Heart left ventricle (tissue), 16 donors: ENCODE results near the gene SEC61A1. TPM values are rescaled to one million over a fixed set of nuclear protein-coding genes. Genes with fewer than 3 reads are reported as not detected.

ENCODE experiments used
- ATAC-seq, 4 donors: fragments of 200-7000 bp; cut with Tn5 transposase; one replicate each; pipeline ENCODE4 v1.9.1; 2020 to 2022; ENCODE audit warnings: moderate library complexity in 4 of 4, mild to moderate bottlenecking in 3 of 4, moderate number of reproducible peaks in 1 of 4
- DNase-seq, 5 donors: peaks; one replicate each; pipeline ENCODE4 v3.0.0-alpha.2; 2020
- H3K27ac ChIP-seq, 12 donors: fragments of 200-600 bp; sonication (generic) in 4 of 12; one replicate each; pipeline versions ENCODE4 v1.5.0 to v1.8.0; 2016 to 2022; ENCODE audit warnings: mild to moderate bottlenecking in 2 of 12
- H3K27me3 ChIP-seq, 9 donors: fragments of 200-600 bp; sonication (generic) in 2 of 9; one replicate each; pipeline versions ENCODE4 v1.5.1 to v1.8.0; 2016 to 2022; ENCODE audit warnings: mild to moderate bottlenecking in 3 of 9
- H3K36me3 ChIP-seq, 9 donors: fragments of 200-600 bp; sonication (generic) in 2 of 9; one replicate each; pipeline versions ENCODE4 v1.5.0 to v1.8.0; 2018 to 2022; ENCODE audit warnings: mild to moderate bottlenecking in 2 of 9
- H3K4me1 ChIP-seq, 12 donors: fragments of 200-600 bp; sonication (generic) in 4 of 12; one replicate each; pipeline versions ENCODE4 v1.5.0 to v1.8.0; 2016 to 2022; ENCODE audit warnings: mild to moderate bottlenecking in 3 of 12
- H3K4me3 ChIP-seq, 12 donors: fragments of 200-600 bp; sonication (generic) in 4 of 12; one replicate each; pipeline versions ENCODE4 v1.5.0 to v1.8.0; 2017 to 2022; ENCODE audit warnings: mild to moderate bottlenecking in 9 of 12, moderate library complexity in 4 of 12
- H3K9me3 ChIP-seq, 12 donors: fragments of 200-600 bp; sonication (generic) in 4 of 12; one replicate each; pipeline versions ENCODE4 v1.5.0 to v1.8.0; 2016 to 2022; ENCODE audit warnings: mild to moderate bottlenecking in 1 of 12
- POLR2A ChIP-seq, 2 donors: fragments of 450-650 bp; IDR thresholded peaks; one replicate each; pipeline ENCODE4 v1.6.1; 2017; ENCODE audit warnings: antibody characterized with exemption in 2 of 2, mild to moderate bottlenecking in 2 of 2, moderate library complexity in 2 of 2
- WGBS, 4 donors: extraction: QIAGEN DNeasy Blood & Tissue Kit in 2 of 4; methylation state at CpG; one replicate each; pipeline versions ENCODE4 v1.1.5 to v1.1.7; 2013 to 2018; 5-methylcytosine and 5-hydroxymethylcytosine counted together
- intact Hi-C, 10 donors: fragments of 100-400 bp; cut with DNase I; formaldehyde crosslinking; loops; one replicate each; pipeline versions ENCODE4 v1.11.1 to v1.14.2; 2022
- polyA plus RNA-seq, 2 donors: library from polyadenylated mRNA; stranded (reverse); fragments of 200-250 nt; gene quantifications; one replicate each; pipeline ENCODE4 v1.2.3, GENCODE V29; 2013
- total RNA-seq, 9 donors: library from RNA; depleted of rRNA in 2 of 9; stranded (reverse); fragments of >200 nt in 2 of 9; fragmentation: NEBNext Ultra II Directional in 3 of 9; extraction: Animal tissue kit (Norgen Biotek cat#: 25700) in 3 of 9; gene quantifications; one replicate each; pipeline versions ENCODE4 v1.1.0 to v1.2.4, GENCODE V29; 2016 to 2023
- TF ChIP-seq, protein P1 (sequence below), 12 donors: fragments of 200-600 bp; sonication (generic) in 4 of 12; IDR thresholded peaks; one replicate each; pipeline versions ENCODE4 v1.5.0 to v1.8.0; 2018 to 2022; ENCODE audit warnings: antibody characterized with exemption in 12 of 12, mild to moderate bottlenecking in 5 of 12
- donor health status: ischemic (EF 13 %, LVEDD 7.1; RV severe dilation, severe dysfunction).
- donor health status: healthy with polysubstance abuse.
- donor health status: DM: no; HTN: yes; CAD: no.
- donor health status: DM: no; HTN: no; CAD: no.
- donor health status: ischemic (EF 25% LVEDD 6.9; RV normal size, moderate dysfunction).
- donor health status: ischemic (EF 25% LVEDD 5.7; RV mildly dilated, moderate dysfunction).
- donor health status: healthy.
- donor health status: DM: yes; HTN: yes; CAD: no.
- donor health status: ischemic (EF 35%, LVEDD 5.7; RV mildly dilated, moderate dysfunction).
- donor health status: nonischemic (EF 11% LVEDD 7.7; RV severe dilation, severe dysfunction).
- donor health status: DM: yes; HTN: yes; CAD: no.
- donor health status: PGD.
- donor health status: ischemic (EF 29% LVEDD 5.4; RV normal size, mild dysfunction).
- donor health status: nonischemic (EF 23%, LVEDD 6.1; RV moderate dilation, normal function).

Gene SEC61A1
- total and polyA plus RNA-seq, 11 donors, result 36.5 to 179 (median 78.2) TPM

DNA sequence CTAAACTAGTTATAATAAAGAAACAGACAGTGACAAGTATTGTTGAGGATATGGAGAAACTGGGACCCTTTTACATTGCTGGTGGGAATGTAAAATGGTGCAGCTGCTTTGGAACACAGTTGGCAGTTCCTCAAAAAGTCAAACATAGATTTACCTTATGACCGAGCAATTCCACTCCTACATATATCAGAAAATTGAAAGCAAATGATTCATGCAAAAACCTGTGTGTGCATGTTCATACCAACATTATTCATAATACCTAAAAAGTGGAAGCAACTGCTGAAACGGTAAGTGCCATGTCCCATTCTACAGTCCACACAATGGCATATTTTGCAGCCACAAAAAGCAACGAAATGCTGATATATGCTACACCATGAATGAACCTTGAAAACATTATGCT lies 12.2 kb upstream of the SEC61A1 start:
- Histone ChIP-seq H3K9me3 (no peaks in the 10 kb centered on the region), H3K27me3 (no peaks in the 10 kb centered on the region), H3K4me1 (no peaks in the 10 kb centered on the region), H3K27ac (no peak overlapping the region), H3K36me3 (no peaks in the 10 kb centered on the region), H3K4me3 (no peak overlapping the region)
- WGBS, 4 donors, result 78 to 92% (median 87%) methylated on average over 3 of the region's 3 CpGs
- no peak for ATAC-seq
- TF ChIP-seq, protein P1, sequence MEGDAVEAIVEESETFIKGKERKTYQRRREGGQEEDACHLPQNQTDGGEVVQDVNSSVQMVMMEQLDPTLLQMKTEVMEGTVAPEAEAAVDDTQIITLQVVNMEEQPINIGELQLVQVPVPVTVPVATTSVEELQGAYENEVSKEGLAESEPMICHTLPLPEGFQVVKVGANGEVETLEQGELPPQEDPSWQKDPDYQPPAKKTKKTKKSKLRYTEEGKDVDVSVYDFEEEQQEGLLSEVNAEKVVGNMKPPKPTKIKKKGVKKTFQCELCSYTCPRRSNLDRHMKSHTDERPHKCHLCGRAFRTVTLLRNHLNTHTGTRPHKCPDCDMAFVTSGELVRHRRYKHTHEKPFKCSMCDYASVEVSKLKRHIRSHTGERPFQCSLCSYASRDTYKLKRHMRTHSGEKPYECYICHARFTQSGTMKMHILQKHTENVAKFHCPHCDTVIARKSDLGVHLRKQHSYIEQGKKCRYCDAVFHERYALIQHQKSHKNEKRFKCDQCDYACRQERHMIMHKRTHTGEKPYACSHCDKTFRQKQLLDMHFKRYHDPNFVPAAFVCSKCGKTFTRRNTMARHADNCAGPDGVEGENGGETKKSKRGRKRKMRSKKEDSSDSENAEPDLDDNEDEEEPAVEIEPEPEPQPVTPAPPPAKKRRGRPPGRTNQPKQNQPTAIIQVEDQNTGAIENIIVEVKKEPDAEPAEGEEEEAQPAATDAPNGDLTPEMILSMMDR (IDR thresholded peaks at IDR 0.05), result no peak
- DNase-seq, result no peak
- intact Hi-C loops, result no loop called here

DNA sequence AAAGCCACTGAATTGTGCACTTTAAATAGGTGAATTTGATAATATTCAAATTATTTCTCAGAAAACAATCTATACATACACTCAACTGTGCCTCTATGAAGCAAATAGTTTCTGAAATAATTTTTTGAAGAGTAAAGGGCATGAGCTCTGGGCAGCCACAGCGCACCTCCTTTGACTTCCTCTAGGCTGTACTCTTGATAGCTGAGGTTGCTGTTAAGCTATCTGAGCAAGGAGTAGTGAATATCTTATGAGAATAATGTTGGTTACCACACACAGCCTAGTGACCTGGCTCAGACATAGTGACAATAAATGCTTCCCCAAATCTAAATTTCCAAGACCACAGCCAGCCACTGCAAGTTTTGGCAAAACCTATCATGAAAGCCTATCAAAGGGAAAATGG lies 11.6 kb upstream of the SEC61A1 start:
- no peak overlapping the region for H3K27ac ChIP-seq
- intact Hi-C loops, result no loop called here
- H3K36me3 ChIP-seq, result no peaks in the 10 kb centered on the region
- ATAC-seq, result no peak
- H3K4me3 ChIP-seq, result no peak overlapping the region
- no peak for TF ChIP-seq POLR2A (IDR thresholded peaks at IDR 0.05)
- TF ChIP-seq, protein P1 (IDR thresholded peaks at IDR 0.05), result no peak
- DNase-seq, result no peak
- no peaks in the 10 kb centered on the region for H3K4me1 ChIP-seq
- no peaks in the 10 kb centered on the region for H3K9me3 ChIP-seq
- no peaks in the 10 kb centered on the region for H3K27me3 ChIP-seq
- WGBS, 4 donors, result 36 to 73% (median 57%) methylated on average over 1 of the region's 1 CpG

DNA sequence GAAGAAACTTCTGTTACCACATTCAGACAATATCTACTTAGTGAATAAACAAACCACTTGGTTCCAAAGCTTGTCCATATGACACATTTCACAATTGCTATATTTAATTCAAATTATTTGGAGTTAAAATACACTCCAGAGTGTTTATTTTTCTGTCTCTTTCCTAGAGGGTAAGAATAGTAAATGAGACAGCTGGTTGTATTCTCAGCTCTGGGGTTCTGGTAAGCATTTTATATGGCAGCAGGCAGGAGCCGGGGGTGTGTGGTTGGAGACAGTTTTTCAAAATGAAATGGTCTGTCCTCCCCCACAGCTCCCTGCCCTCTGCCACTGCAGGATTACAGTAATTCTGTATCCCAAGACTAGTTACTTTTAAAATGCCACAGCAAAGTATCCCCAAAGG lies 10.9 kb upstream of the SEC61A1 start:
- intact Hi-C loops, result no loop called here
- no peak for ATAC-seq
- WGBS, 4 donors, result 67 to 85% (median 76%) methylated on average over 1 of the region's 1 CpG

DNA sequence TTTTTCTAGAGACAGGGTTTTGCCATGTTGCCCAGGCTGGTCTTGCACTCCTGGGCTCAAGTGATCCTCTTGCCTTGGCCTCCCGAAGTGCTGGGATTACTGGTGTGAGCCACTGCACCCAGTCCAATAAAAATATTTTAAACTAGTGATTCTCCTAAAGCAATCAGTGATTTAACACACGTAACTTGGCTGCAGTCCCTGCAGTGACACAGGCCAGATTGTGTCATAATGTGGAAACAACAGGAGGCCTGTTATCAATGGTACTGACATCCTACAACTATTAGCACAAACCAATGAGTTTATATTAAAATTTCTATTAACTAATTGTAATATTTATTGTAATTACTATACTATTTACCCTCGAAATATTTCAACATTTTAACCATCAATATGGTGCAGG lies 1.6 kb upstream of the SEC61A1 start:
- H3K4me1 ChIP-seq, result peaks cover 10 to 37% (median 34%) of the 10 kb centered on the region in 12 donors
- H3K27ac ChIP-seq, result no peak overlapping the region
- DNase-seq (peak in 1 of 5 donors; percentile 41), ATAC-seq (no peak)
- 65 to 72% (median 67%) methylated on average over 3 of the region's 3 CpGs for WGBS, 4 donors
- H3K4me3 ChIP-seq, result no peak overlapping the region
- intact Hi-C loops, result loop anchor here in 3 of 10 donors (10.0 kb wide), 2 partner anchors 376 to 396 kb away; partner anchors contain the start of gene ABTB1 (in 1 of the 3)
- H3K36me3 ChIP-seq, result peaks cover 0 to 20% (median 14%) of the 10 kb centered on the region in 9 donors
- H3K27me3 ChIP-seq, result no peaks in the 10 kb centered on the region
- no peaks in the 10 kb centered on the region for H3K9me3 ChIP-seq
- TF ChIP-seq POLR2A (IDR thresholded peaks at IDR 0.05), result no peak
- TF ChIP-seq, protein P1 (IDR thresholded peaks at IDR 0.05), result no peak

More for the DNA sequence above, 10.9 kb upstream of the SEC61A1 start:
- H3K27me3 ChIP-seq, result no peaks in the 10 kb centered on the region
- H3K9me3 ChIP-seq, result no peaks in the 10 kb centered on the region
- no peaks in the 10 kb centered on the region for H3K4me1 ChIP-seq
- no peak overlapping the region for H3K4me3 ChIP-seq
- H3K27ac ChIP-seq, result no peak overlapping the region
- H3K36me3 ChIP-seq, result no peaks in the 10 kb centered on the region
- TF ChIP-seq, protein P1 (IDR thresholded peaks at IDR 0.05), result no peak
- no peak for TF ChIP-seq POLR2A (IDR thresholded peaks at IDR 0.05)
- no peak for DNase-seq
